Gastroesophageal sphincter (tissue), 3 donors: ENCODE results near the gene ANKRD13B.

Source experiments
- POLR2A ChIP-seq, 2 donors: fragments of 450-650 bp; IDR thresholded peaks; one replicate each; pipeline ENCODE4 v1.6.1; 2017; ENCODE audit warnings: antibody characterized with exemption in 2 of 2, mild to moderate bottlenecking in 2 of 2, moderate library complexity in 1 of 2
- TF ChIP-seq, protein P1 (sequence below), 4 experiments: fragments of 200-600 bp in 2 of 4; fragments of 450-650 bp in 2 of 4; sonication (generic) in 1 of 4; IDR thresholded peaks; one replicate each; pipeline ENCODE4 v1.5.1; 2017 to 2019; ENCODE audit warnings: antibody characterized with exemption in 4 of 4, mild to moderate bottlenecking in 2 of 4, moderate library complexity in 2 of 4

DNA sequence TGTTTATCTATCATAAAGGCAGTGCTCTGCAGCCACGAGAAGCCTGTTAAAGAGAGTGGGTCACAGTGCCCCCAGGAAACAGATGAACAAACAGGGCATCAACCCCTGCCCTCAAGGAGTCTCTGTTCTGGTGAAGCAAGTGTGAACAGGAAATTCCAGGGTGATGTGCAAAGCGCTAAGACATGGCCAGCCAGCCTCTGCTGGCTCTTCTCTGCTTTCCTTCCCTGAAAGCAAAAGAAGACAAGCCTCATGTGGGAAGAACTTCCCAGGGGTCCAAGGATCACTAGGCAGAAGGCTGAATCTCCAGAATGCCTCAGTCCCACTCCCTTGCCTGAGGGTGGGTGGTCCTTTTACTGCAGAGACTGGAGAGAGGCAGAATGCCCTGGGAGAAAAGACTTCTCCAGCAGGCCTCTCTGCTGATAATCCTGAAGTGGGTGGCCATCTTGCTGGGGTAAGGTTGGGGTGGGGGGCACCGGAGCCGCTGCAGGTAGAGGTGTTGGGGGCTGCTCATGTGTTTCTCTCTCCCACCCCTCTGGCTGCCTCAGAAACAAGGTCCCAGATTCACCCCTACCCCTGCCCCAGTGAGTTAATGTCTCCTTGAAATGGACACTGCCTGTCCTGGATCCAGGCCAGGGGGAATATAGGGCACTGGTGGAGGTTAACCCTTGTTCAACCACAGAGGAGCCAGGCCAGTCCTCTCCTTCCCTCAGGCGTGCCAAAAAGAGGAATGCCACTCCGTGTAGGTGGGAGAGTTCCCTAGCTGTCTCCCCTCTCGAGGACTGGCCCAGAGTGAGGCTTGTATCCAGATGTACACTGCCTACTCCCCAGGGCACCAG is 2.4 kb downstream of the ANKRD13B start:
- TF ChIP-seq, protein P1, sequence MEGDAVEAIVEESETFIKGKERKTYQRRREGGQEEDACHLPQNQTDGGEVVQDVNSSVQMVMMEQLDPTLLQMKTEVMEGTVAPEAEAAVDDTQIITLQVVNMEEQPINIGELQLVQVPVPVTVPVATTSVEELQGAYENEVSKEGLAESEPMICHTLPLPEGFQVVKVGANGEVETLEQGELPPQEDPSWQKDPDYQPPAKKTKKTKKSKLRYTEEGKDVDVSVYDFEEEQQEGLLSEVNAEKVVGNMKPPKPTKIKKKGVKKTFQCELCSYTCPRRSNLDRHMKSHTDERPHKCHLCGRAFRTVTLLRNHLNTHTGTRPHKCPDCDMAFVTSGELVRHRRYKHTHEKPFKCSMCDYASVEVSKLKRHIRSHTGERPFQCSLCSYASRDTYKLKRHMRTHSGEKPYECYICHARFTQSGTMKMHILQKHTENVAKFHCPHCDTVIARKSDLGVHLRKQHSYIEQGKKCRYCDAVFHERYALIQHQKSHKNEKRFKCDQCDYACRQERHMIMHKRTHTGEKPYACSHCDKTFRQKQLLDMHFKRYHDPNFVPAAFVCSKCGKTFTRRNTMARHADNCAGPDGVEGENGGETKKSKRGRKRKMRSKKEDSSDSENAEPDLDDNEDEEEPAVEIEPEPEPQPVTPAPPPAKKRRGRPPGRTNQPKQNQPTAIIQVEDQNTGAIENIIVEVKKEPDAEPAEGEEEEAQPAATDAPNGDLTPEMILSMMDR (IDR thresholded peaks at IDR 0.05) = no peak
- TF ChIP-seq POLR2A (IDR thresholded peaks at IDR 0.05) = no peak
